NCI-H2196 treated with DMSO at 0.1 percent for 48 hours (cell line): ENCODE results near the gene AAR2.

Experiments
- DNase-seq: peaks from one replicate; lab custom pipeline; 2025; ENCODE audit not compliant: unreplicated experiment; lab: John Stamatoyannopoulos, UW

AAR2 gene

DNA sequence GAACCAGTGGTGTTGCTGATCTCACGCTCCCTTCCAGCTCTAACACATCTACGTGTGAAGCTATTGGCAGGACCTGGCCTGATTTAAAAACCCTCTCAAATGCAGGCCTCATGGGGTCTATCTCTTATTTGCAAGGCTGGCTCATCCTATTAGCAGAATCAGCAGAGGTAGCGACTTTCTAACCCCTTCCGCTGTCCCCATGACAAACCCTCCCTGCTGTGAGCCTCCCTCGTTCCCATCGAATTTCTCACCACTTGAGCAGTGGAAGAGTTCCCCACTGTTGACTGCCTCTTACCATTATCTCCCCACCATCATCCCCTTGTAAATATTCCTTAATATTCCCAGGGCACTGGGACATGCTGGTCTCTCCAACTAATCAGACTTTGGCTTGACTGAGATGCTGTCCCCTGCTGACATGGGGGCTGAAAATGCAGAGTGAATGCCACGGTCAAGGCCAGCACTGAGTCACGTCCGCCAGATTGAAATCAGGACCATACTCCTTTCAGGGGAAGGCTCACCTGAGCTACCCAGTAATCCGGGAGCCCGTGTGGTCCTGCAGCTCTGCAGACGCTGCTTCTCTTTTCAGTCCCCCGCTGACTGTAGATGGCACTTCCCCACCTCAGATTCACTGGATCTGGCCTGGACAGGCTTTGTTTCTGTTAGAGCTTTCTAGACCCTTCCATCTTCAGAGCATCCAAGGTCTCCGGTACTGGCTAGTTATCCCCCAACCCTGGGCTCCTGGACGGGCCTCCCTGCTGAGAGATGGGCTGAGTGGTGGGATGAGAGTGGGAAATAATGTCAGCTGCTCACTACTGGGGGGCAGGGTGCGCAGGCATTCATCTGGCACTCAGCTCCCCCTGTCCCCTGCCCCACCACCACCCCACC lies 23.1 kb downstream of the AAR2 start:
- DNase-seq: no peak

GRCh38 chr20:36260316-36260715 lies 24.0 kb downstream of the AAR2 start:
- no peak for DNase-seq

DNA sequence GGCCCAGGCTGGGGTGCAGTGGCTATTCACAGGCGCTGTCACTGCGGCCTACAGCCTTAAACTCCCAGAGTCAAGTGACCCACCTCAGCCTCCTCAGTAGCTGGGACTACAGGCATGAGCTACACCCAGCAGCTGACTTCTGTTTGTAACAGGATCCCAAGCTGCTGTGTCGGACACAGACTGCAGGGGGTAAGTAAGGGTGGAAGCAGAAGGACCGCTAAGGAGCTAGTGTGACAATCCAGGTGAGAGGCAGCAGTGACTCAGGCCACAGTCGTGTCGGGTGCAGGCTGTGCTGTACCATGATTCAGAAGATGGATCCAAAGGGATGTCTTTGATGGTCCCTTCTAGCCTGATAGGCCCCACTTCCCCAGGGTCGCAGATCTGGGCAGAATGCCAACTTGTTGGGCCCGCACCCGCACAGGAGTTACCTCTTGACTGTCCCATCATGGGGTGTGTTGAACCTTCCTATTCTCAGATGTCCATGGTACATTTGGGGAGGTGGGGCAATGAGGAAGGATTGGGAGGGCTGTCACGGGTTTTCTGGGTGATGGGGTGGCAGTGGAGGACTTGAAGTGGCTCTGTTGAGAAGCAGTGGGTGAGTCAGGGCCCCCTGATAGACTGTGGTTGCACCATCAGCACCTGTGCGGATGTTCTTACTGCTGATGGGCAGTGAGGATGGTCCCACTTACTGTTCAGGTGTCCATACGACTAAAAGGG lies 25.3 kb downstream of the AAR2 start:
- DNase-seq: no peak

- no peak for DNase-seq
These were observed 26.2 kb downstream of the AAR2 start for GRCh38 chr20:36262440-36262839.

GRCh38 chr20:36264426-36265246 lies 28.4 kb downstream of the AAR2 start:
- DNase-seq: no peak

DNA sequence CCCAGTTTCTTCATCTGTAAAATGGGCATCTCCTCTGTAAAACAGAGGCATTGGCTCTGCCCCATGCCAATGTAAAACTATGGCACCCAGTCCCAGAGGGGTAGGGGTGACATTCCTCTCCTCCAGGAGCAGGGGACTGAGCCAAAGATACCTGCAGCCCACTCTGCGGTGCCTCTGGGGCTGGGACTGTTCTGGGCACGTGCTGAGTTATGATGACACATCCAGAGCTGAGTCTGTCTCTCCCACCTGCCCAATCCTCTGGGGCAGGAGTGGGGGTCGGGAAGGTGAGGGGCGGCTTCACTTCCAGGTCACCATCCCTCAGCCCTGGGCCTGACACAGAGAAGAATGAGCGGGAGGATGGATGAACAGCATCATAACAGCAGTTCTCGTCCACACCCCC lies 29.9 kb downstream of the AAR2 start:
- no peak for DNase-seq

- DNase-seq: no peak
These were observed 31.5 kb downstream of the AAR2 start for GRCh38 chr20:36267605-36268381.

GRCh38 chr20:36268440-36269342 lies 32.4 kb downstream of the AAR2 start:
- DNase-seq: no peak

DNA sequence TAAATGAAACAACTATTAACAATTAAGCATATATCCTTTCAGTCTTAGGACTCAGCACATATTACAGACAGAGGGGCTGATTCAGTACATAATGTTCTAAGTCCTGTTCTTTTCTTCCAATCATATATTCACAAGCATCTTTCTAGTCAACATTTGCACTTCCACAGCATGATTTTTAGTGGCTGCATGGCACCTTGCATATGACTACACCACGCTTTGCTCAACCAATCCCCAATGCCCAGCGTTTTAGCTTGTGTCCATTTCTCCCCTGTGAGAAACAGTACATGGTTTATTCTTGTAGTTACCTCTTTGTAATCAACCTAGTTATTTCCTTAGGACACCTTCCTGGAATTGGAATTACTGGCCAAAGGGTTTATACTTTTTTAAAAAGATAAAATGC lies 33.2 kb downstream of the AAR2 start:
- DNase-seq: no peak

DNA sequence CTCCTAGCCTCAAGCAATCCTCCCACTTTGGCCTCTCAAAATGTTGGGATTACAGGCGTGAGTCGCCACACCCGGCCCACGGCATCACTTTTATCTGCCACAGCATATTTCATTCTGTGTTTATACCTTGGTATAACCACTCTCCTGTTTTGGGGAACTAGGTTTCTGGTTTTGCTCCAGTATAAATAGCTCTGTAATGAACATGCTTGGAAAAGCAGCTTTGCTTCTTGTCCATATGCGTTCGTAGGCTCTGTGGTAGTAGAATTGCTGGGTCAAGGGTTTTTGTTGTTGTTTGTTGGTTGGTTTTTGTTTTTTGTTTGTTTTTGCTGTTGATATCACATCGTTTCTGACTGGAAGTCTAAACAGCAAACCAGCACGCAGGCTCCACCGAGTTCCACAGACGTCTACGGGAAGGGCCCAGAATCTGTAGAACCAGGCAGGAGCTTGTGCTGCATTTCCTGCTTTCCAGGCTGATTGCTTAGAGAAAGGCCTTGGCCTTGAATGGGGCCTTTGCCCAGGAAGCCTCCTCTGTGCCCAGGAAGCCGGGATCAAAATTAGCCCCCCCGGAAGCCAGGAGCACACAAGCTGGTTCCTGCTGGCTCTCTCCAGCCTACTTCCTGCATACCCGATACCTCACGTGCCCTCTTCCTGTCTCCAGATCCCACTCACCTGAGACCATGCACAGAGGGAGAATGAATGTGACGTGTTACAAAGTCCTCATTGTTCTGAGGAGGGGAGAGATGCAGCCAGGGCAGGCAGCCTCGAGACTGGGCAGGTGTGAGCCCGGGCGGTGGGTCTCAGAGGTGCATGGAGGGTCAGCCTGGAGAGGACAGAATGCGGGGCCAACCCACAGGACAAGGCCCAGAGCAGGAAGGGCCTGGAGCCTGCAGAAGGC lies 34.7 kb downstream of the AAR2 start:
- no peak for DNase-seq

DNA sequence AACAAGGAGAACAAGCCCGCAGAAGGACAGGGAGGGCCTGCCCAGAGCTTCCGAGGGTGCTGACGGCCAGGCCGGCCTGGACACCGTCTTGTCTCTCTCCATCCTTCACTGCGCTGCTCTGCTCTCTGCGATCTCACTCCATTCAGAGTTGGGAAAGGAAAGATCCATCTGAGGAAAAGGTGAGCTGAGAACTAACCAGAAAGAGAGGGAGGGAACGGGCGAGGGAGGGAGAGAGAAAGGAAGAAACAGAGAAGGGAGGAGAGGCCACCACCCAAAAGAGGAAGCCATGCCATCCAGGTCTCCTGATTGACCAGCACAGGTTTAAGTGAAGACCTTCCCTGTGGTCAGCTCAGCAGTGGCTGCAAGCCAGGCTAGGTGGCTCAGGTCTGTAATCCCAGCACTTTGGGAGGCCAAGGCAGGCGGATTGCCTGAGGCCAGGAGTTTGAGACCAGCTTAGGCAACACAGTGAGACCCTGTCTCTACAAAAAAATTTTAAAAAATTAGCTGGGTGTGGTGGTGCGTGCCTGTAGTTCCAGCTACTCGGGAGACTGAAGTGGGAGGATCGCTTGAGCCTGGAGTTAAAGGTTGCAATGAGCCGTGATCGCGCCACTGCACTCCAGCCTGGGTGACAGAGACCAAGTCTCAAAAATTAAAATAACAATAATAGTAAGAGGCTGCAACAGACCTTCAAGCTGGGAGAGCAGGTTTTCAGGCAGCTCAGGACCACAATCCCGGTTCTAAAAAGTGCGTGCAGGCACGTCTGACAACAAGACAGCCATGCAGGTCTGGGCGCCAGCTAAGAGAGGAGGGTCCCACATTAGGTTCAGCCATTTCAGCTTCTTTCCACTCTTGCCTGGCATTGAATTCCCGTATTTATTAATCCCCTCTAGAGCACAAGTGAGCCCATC lies 35.6 kb downstream of the AAR2 start:
- no peak for DNase-seq

GRCh38 chr20:36272547-36273220 lies 36.4 kb downstream of the AAR2 start:
- DNase-seq: no peak

- no peak for DNase-seq
These were observed 37.3 kb downstream of the AAR2 start for GRCh38 chr20:36273414-36274180.

DNA sequence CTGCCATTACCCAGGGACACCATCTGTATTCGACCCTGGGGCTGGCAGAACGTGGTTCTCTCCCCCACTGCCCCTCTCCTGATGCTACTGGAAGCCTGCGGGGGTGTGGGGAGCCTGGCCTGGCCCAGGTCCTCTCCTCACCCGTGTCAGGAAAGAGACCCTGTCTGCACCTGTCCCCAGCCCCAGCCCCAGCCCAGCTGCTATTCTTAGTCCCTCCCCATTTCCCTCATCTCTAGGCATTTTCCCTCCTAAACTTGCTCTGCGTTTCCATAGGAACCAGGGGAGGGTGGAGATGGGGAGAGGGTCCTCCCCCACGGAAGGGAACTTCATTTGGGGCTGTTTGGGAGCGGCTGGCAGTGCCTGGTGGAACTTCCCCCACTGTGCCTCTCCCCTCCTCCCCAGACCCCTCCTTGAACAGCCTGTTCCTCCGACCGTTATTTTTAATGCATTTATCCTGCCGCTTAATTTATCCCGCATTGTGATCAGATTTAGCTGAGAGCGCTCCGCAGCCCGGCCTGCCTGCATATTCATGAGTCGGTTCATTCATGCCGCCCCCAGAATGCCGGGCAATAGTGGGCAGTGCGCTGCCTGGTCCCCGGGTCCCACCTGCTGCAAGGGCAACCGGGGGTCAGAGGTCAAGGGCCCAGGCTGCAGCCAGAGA lies 38.0 kb downstream of the AAR2 start:
- no peak for DNase-seq

GRCh38 chr20:36275011-36275410 lies 38.7 kb downstream of the AAR2 start:
- DNase-seq: no peak
